ENCODE measurements around the gene PLPPR5.
"Not testable (repeated sequence)": the region's sequence is repeated elsewhere in the genome, so short reads cannot be mapped to it uniquely, and the experiment has no call there.

The PLPPR5 gene, protein sequence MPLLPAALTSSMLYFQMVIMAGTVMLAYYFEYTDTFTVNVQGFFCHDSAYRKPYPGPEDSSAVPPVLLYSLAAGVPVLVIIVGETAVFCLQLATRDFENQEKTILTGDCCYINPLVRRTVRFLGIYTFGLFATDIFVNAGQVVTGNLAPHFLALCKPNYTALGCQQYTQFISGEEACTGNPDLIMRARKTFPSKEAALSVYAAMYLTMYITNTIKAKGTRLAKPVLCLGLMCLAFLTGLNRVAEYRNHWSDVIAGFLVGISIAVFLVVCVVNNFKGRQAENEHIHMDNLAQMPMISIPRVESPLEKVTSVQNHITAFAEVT

DNA sequence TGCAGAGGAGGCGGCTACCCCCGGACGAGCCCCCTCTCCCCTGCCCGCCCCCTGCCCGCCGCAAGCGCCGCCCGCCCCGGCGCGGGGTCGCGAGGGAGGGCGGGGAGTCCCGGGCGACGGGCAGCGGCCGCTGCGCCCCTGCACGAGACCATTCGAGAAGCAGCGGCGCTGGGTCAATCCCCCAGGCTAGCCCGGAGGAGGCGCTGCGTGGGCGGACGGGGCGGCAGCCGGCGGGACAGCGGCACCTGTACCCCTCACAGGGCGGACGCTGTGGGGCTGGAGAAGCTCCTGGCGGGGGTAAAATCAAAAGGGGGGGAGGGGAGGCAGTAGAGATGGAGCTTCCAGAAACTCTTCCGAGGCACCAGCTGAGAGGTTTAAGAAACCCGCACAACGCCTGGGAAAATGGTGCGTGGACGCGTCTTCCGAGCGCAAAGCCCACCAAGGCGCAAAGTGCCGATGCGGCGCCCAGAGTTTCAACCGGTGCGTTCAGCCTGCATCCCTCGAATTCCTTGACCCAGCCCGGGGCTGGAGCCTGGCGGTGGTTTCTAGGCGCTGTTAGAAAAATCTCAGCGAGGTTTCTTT is at the start of gene PLPPR5:
Gene PLPPR5, minus strand, starts transcription at position 1 of the 582 bp plus-strand sequence. CDS start 190 bp downstream, outside the sequence.
- DNase-seq: peak; percentile 78

DNA sequence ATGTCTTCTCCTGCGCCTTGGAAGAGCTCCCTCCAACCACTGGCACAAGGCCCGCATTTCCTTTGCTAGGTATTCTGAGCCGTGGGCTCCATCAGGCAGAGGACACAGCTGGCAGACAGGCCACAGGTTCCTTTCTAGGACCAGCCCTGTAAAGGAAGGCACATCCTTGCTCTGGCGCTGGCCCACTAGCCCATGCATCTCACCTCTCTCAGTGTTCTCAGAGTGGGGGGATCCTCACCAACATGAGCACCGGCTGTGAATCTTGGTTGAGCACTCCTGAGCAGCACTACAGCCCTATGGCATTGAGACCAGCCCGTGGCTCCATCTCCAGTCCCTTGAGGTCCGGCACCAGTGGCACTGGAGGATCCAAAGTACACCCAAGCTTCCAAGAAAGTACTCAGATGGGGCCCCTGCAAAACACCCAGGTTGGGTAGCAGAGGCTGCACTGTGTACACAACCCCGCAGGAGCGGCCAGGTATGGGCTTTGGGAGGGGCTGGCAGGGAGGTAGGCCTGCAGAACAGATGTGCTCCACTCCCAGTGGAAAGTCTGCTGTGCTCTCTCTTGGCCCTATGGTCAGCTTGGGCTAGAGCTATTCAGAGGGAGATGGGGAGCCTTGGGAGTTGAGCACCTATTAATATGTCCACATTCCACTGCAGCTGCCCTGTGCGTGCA is 47.1 kb upstream of the PLPPR5 start:
- DNase-seq: no peak

GRCh38 chr1:99049745-99050144 is 45.1 kb upstream of the PLPPR5 start:
- no peak for DNase-seq

- not testable (repeated sequence) for DNase-seq
Observed at GRCh38 chr1:99036746-99037145, 32.1 kb upstream of the PLPPR5 start.

- no peak for DNase-seq
Observed at GRCh38 chr1:99018313-99018712, 13.7 kb upstream of the PLPPR5 start.

DNA sequence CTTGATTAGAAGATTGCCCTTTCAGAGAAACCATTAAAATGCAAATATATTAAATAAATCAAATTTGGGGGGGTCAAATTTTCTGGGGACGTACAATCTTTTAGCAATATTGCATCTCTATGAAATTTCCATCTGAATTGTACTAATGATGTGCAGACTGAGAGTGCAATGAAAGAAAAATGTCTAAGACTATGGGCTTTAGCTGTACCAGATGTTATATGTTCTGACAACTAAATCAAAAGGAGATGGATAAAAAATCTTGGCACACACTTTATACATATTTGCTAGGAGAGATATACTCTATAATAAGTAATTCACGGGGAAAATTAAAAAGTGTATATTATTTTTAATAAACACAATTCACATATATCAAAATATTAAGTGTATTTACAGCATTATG is 13.0 kb upstream of the PLPPR5 start:
- no peak for DNase-seq

DNA sequence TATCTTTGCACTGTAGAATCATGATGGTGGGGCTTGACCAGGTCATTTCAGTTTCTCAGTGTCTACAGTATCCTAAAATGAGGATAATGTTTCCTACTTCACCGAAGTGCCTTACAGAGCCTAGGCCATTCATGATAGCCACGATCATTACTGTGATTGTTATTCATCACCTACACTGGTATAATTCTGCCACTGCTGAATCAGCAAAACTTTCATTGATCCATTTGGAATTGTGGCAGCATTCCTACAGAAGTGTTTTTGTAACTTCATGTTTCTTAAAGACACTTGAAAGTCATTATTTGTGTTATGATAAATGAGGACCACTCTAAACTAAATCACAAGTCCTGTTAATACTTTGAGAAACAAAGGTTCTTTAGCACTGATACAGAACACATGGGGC is 6.0 kb upstream of the PLPPR5 start:
- DNase-seq: no peak

- no peak for DNase-seq
Observed at GRCh38 chr1:99007366-99007765, 2.7 kb upstream of the PLPPR5 start.

DNA sequence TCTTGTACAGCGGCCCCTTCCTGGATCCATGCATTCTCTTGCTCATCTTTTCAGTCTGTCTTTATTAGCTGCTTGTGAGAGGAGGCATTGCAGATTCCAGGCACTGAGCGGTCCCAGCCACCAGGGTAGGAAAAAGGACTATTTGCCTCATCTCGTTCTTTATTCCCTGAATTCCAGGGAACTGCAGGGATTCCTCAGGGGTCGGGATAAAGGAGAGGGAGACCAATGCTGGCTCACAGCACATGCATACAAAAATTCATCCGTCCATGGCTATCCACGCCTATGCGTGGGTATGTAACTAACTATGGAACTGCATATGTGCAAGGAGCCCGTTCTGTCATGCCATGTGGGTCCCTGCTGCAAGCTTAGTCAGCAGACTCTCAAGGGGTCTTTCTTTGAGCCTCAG is 879 bp upstream of the PLPPR5 start:
- peak; percentile 73 for DNase-seq

GRCh38 chr1:99004254-99004860 is 304 bp downstream of the PLPPR5 start:
- peak; percentile 80 for DNase-seq

DNA sequence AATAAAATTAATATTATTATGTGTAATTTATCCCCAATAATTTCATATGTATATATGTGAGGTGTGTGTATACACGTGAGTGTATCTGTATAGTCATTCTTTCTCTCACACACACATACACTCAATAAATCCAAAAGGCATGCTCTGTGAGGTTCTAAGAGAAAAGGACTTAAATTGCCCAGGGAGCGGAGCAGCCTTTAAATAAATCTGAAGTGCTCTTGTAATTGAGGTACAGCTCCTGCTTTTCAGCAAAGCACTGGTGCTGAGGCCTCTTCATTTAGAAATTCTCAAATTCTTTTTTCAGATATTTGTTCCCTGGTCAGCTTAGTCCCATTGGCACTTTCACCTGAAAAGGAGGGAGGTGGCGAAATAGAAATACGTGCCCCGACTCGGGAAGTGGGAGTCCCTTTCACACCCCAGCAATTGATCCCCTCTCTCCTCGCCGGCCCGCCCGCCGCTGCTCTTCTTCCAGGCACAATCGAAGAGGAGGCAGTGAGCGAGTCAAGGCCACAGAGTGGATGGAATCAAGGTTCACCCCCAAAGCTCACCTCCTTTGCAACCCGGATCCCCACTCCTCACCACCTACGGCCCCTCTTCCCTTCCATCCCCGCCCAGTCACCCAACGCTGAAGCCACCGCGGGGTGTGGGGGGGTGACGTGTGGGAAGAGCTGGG is 944 bp downstream of the PLPPR5 start:
- DNase-seq: no peak

DNA sequence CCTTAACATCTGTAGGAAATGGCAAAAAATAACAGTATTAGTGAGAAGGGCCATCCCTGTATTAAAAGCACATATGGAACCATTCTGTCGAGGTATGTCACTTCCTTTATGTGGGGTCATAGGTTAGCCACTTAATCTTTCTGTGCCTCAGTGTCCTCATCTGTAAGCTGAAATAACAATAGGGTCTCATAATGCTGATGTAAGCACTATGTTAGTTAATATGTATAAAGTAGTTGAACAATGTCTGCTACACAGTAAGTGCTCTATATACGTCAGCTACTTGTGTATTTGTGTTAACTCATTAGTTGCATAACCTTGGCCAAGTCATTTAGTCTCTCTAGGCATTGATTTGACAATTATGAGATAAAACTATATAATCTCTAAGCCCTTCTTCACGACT is 11.8 kb downstream of the PLPPR5 start:
- DNase-seq: no peak

GRCh38 chr1:98991127-98992012 is 13.3 kb downstream of the PLPPR5 start:
- no peak for DNase-seq

- no peak for DNase-seq
Observed at GRCh38 chr1:98989556-98989907, 15.1 kb downstream of the PLPPR5 start.

- no peak for DNase-seq
Observed at GRCh38 chr1:98988904-98989555, 15.6 kb downstream of the PLPPR5 start.

DNA sequence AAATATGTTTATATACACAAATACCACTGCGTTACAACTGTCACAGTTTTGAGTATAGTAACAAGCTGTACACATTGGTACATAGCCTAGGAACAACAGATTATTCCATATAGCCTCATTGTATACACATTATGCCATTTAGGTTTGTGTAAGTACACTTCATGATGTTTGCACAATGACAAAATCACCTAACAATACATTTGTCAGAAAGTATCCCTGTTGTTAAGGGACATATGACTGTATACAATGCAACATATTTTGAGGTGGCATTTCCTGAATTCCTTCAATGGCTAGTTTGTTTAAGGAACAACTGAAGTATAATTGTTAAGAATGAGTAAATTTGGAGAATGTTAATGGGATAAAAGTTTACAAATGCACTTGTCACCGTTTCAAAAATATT is 19.0 kb downstream of the PLPPR5 start:
- no peak for DNase-seq

- DNase-seq: no peak
Observed at GRCh38 chr1:98981917-98982513, 22.6 kb downstream of the PLPPR5 start.

GRCh38 chr1:98979463-98979862 is 25.2 kb downstream of the PLPPR5 start:
- no peak for DNase-seq

DNA sequence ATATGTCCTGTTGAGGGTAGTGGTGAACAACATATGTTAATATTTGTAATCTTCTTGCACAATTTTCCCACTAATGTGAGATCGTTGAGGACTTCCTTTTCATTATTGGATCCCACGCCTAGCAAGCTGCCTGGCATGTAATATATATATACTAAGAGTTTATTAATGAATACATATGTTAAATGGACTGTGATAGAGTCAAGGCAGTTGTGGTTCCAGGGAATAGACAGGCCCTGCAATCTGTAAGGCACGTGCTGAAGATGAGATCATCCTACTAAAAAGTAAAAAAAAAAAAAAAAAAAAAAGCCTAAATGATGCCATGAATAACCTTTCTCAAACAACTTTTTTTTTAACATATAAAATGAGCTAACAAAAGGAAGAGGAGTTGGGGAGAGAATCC is 28.9 kb downstream of the PLPPR5 start:
- DNase-seq: no peak

- DNase-seq: no peak
Observed at GRCh38 chr1:98975113-98975512, 29.5 kb downstream of the PLPPR5 start.

- DNase-seq: no peak
Observed at GRCh38 chr1:98969798-98970490, 34.7 kb downstream of the PLPPR5 start.
